ENCODE measurements around the gene TXLNB.
"Not testable (repeated sequence)": the region's sequence is repeated elsewhere in the genome, so short reads cannot be mapped to it uniquely, and the experiment has no call there.

TXLNB gene

GRCh38 chr6:139236105-139236504, 55.7 kb downstream of the TXLNB start:
- Histone ChIP-seq H3K36me3 (ENCODE audit: insufficient read depth, low read length) (no peaks in the 10 kb centered on the region), H2AFZ (ENCODE audit: low read length, unreplicated experiment) (no peak overlapping the region), H3K79me2 (ENCODE audit: control insufficient read depth, insufficient read depth, low read length, unreplicated experiment) (no peaks in the 10 kb centered on the region), H3K4me1 (ENCODE audit: control insufficient read depth, insufficient read depth, low read length, unreplicated experiment) (peaks cover 11% of the 10 kb centered on the region), H3K27ac (ENCODE audit: low read depth, low read length) (no peak overlapping the region), H3K27me3 (ENCODE audit: insufficient read depth, low read length) (no peaks in the 10 kb centered on the region), H3K4me3 (ENCODE audit: low read depth, low read length) (no peak overlapping the region)

- Histone ChIP-seq H3K4me3 (ENCODE audit: low read depth, low read length) (no peak overlapping the region), H3K27ac (ENCODE audit: low read depth, low read length) (no peak overlapping the region), H3K4me1 (ENCODE audit: control insufficient read depth, insufficient read depth, low read length, unreplicated experiment) (peaks cover 6% of the 10 kb centered on the region)
Measured at GRCh38 chr6:139235661-139236060, 56.1 kb downstream of the TXLNB start.

DNA sequence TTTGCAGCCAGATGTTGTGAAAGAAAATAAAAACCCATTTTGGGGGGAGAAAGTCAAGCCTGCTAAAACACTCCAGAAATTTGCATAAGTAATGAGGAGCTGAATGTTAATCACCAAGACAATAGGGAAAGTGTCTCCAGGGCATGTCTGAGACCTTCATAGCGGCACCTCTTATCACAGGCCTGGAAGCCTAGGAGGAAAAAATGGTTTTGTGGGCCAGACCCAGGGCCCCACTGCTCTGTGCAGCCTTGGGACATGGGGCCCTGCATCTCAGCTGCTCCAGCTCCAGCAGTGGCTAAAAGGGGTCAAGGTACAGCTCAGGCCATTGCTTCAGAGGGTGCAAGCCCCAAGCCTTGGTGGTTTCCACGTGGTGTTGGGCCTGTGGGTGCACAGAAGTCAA, 57.6 kb downstream of the TXLNB start:
- not testable (repeated sequence) for H3K27ac ChIP-seq (ENCODE audit: low read depth, low read length); H3K4me1 ChIP-seq (ENCODE audit: control insufficient read depth, insufficient read depth, low read length, unreplicated experiment); H3K36me3 ChIP-seq (ENCODE audit: insufficient read depth, low read length); H3K4me3 ChIP-seq (ENCODE audit: low read depth, low read length); H3K27me3 ChIP-seq (ENCODE audit: insufficient read depth, low read length); H2AFZ ChIP-seq (ENCODE audit: low read length, unreplicated experiment); H3K79me2 ChIP-seq (ENCODE audit: control insufficient read depth, insufficient read depth, low read length, unreplicated experiment)

More at GRCh38 chr6:139235661-139236060, 56.1 kb downstream of the TXLNB start:
- H3K27me3 ChIP-seq (ENCODE audit: insufficient read depth, low read length), result no peaks in the 10 kb centered on the region
- H3K36me3 ChIP-seq (ENCODE audit: insufficient read depth, low read length), result no peaks in the 10 kb centered on the region
- no peaks in the 10 kb centered on the region for H3K79me2 ChIP-seq (ENCODE audit: control insufficient read depth, insufficient read depth, low read length, unreplicated experiment)
- H2AFZ ChIP-seq (ENCODE audit: low read length, unreplicated experiment), result no peak overlapping the region

GRCh38 chr6:139231206-139231605, 60.6 kb downstream of the TXLNB start:
- Histone ChIP-seq H3K4me1 (ENCODE audit: control insufficient read depth, insufficient read depth, low read length, unreplicated experiment) (no peaks in the 10 kb centered on the region), H3K79me2 (ENCODE audit: control insufficient read depth, insufficient read depth, low read length, unreplicated experiment) (no peaks in the 10 kb centered on the region), H3K4me3 (ENCODE audit: low read depth, low read length) (no peak overlapping the region), H3K27ac (ENCODE audit: low read depth, low read length) (no peak overlapping the region), H3K27me3 (ENCODE audit: insufficient read depth, low read length) (no peaks in the 10 kb centered on the region), H2AFZ (ENCODE audit: low read length, unreplicated experiment) (no peak overlapping the region), H3K36me3 (ENCODE audit: insufficient read depth, low read length) (no peaks in the 10 kb centered on the region)

DNA sequence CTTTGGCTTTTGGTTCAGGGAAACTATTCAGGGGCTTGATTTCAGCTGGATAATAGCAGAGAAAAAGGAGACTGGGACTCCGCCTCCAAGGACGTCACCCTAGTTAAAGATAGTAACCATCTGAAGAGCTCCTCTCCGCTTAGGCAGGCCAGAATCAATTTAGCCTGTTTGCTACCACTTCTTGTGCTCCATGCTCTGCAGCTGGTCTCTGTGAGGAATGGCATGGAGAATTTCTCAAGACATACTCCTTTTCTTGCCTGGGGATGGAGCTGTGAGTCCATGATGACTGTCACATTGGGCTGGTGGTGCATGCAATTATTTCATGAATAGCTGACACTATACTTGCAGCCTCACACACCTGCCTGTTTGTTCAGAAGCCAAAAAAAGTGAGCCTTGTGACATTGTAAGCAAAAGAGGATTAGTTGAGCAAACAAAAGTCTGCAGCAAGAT, 61.4 kb downstream of the TXLNB start:
- Histone ChIP-seq H3K27me3 (ENCODE audit: insufficient read depth, low read length) (no peaks in the 10 kb centered on the region), H3K36me3 (ENCODE audit: insufficient read depth, low read length) (no peaks in the 10 kb centered on the region), H3K4me1 (ENCODE audit: control insufficient read depth, insufficient read depth, low read length, unreplicated experiment) (no peaks in the 10 kb centered on the region), H3K4me3 (ENCODE audit: low read depth, low read length) (no peak overlapping the region), H3K27ac (ENCODE audit: low read depth, low read length) (no peak overlapping the region), H2AFZ (ENCODE audit: low read length, unreplicated experiment) (no peak overlapping the region), H3K79me2 (ENCODE audit: control insufficient read depth, insufficient read depth, low read length, unreplicated experiment) (no peaks in the 10 kb centered on the region)

- H2AFZ ChIP-seq (ENCODE audit: low read length, unreplicated experiment); H3K27me3 ChIP-seq (ENCODE audit: insufficient read depth, low read length); H3K36me3 ChIP-seq (ENCODE audit: insufficient read depth, low read length); H3K27ac ChIP-seq (ENCODE audit: low read depth, low read length); H3K4me3 ChIP-seq (ENCODE audit: low read depth, low read length); H3K79me2 ChIP-seq (ENCODE audit: control insufficient read depth, insufficient read depth, low read length, unreplicated experiment); H3K4me1 ChIP-seq (ENCODE audit: control insufficient read depth, insufficient read depth, low read length, unreplicated experiment): not testable (repeated sequence)
Measured at GRCh38 chr6:139228387-139228786, 63.4 kb downstream of the TXLNB start.

- H3K27ac ChIP-seq (ENCODE audit: low read depth, low read length), result no peak overlapping the region
- no peak overlapping the region for H3K4me3 ChIP-seq (ENCODE audit: low read depth, low read length)
- H2AFZ ChIP-seq (ENCODE audit: low read length, unreplicated experiment), result peak overlapping the region; percentile 38
- H3K4me1 ChIP-seq (ENCODE audit: control insufficient read depth, insufficient read depth, low read length, unreplicated experiment), result no peaks in the 10 kb centered on the region
- H3K36me3 ChIP-seq (ENCODE audit: insufficient read depth, low read length), result no peaks in the 10 kb centered on the region
- H3K79me2 ChIP-seq (ENCODE audit: control insufficient read depth, insufficient read depth, low read length, unreplicated experiment), result no peaks in the 10 kb centered on the region
- no peaks in the 10 kb centered on the region for H3K27me3 ChIP-seq (ENCODE audit: insufficient read depth, low read length)
Measured at GRCh38 chr6:139219746-139220145, 72.1 kb downstream of the TXLNB start.

GRCh38 chr6:139219271-139219729, 72.5 kb downstream of the TXLNB start:
- H3K4me3 ChIP-seq (ENCODE audit: low read depth, low read length), result no peak overlapping the region
- H2AFZ ChIP-seq (ENCODE audit: low read length, unreplicated experiment), result peak overlapping the region; percentile 38
- no peaks in the 10 kb centered on the region for H3K27me3 ChIP-seq (ENCODE audit: insufficient read depth, low read length)
- H3K36me3 ChIP-seq (ENCODE audit: insufficient read depth, low read length), result no peaks in the 10 kb centered on the region
- H3K27ac ChIP-seq (ENCODE audit: low read depth, low read length), result no peak overlapping the region
- H3K79me2 ChIP-seq (ENCODE audit: control insufficient read depth, insufficient read depth, low read length, unreplicated experiment), result no peaks in the 10 kb centered on the region
- no peaks in the 10 kb centered on the region for H3K4me1 ChIP-seq (ENCODE audit: control insufficient read depth, insufficient read depth, low read length, unreplicated experiment)

DNA sequence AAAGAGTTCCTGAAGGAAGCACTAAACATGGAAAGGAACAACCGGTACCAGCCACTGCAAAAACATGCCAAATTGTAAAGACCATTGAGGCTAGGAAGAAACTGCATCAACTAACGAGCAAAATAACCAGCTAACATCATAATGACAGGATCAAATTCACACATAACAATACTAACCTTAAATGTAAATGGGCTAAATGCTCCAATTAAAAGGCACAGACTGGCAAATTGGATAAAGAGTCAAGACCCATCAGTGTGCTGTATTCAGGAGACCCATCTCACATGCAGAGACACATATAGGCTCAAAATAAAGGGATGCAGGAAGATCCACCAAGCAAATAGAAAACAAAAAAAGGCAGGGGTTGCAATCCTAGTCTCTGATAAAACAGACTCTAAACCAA, 79.3 kb downstream of the TXLNB start:
- not testable (repeated sequence) for H3K4me3 ChIP-seq (ENCODE audit: low read depth, low read length); H3K4me1 ChIP-seq (ENCODE audit: control insufficient read depth, insufficient read depth, low read length, unreplicated experiment); H3K27ac ChIP-seq (ENCODE audit: low read depth, low read length); H3K79me2 ChIP-seq (ENCODE audit: control insufficient read depth, insufficient read depth, low read length, unreplicated experiment); H2AFZ ChIP-seq (ENCODE audit: low read length, unreplicated experiment); H3K36me3 ChIP-seq (ENCODE audit: insufficient read depth, low read length); H3K27me3 ChIP-seq (ENCODE audit: insufficient read depth, low read length)

DNA sequence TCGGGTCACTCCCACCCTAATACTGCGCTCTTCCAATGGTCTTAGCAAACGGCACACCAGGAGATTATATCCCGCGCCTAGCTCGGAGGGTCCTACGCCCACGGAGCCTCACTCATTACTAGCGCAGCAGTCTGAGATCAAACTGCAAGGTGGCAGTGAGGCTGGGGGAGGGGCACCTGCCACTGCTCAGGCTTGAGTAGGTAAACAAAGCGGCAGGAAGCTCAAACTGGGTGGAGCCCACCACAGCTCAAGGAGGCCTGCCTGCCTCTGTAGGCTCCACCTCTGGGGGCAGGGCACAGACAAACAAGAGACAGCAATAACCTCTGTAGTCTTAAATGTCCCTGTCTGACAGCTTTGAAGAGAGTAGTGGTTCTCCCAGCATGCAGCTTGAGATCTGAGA, 81.0 kb downstream of the TXLNB start:
- not testable (repeated sequence) for H3K79me2 ChIP-seq (ENCODE audit: control insufficient read depth, insufficient read depth, low read length, unreplicated experiment); H3K27ac ChIP-seq (ENCODE audit: low read depth, low read length); H3K4me1 ChIP-seq (ENCODE audit: control insufficient read depth, insufficient read depth, low read length, unreplicated experiment); H3K4me3 ChIP-seq (ENCODE audit: low read depth, low read length); H3K27me3 ChIP-seq (ENCODE audit: insufficient read depth, low read length); H2AFZ ChIP-seq (ENCODE audit: low read length, unreplicated experiment); H3K36me3 ChIP-seq (ENCODE audit: insufficient read depth, low read length)

- no peak overlapping the region for H2AFZ ChIP-seq (ENCODE audit: low read length, unreplicated experiment)
Measured at GRCh38 chr6:139205843-139206242, 86.0 kb downstream of the TXLNB start.

More at GRCh38 chr6:139205843-139206242, 86.0 kb downstream of the TXLNB start:
- H3K4me1 ChIP-seq (ENCODE audit: control insufficient read depth, insufficient read depth, low read length, unreplicated experiment), result no peaks in the 10 kb centered on the region
- H3K27me3 ChIP-seq (ENCODE audit: insufficient read depth, low read length), result no peaks in the 10 kb centered on the region; the same call in 1 of the 2 replicates
- H3K4me3 ChIP-seq (ENCODE audit: low read depth, low read length), result no peak overlapping the region
- no peaks in the 10 kb centered on the region for H3K79me2 ChIP-seq (ENCODE audit: control insufficient read depth, insufficient read depth, low read length, unreplicated experiment)
- no peak overlapping the region for H3K27ac ChIP-seq (ENCODE audit: low read depth, low read length)
- H3K36me3 ChIP-seq (ENCODE audit: insufficient read depth, low read length), result no peaks in the 10 kb centered on the region
